Measurements from ENCODE around the gene R3HDM2. TPM values are rescaled to one million over a fixed set of nuclear protein-coding genes. Genes with fewer than 3 reads are reported as not detected.

Gene R3HDM2
- total and polyA plus RNA-seq, 2 donors (not counting 1 experiment from before 2014, with no cell fraction given) = 104 to 129 TPM

DNA sequence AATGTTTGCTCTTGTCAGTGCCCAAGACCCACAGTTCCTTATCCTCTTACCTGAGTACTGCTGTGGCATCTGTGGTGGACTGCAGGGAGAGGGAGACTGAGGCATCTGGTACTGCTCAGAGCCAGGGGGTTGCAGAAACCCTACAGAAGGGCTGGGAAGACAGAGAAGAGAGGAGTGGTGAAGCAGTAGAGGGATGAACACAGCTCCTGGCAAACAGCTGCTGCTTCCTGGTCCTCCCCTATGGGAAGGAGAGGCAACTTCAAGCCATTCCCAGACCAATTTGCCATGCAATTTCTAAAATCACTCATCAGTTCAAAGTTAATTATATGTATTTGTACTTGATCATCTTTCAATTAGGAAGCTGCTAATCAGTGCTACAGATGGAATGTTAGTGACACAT lies 164.2 kb downstream of the R3HDM2 start:
- intact Hi-C loops (cut with micrococcal nuclease) = no loop called here
- Histone ChIP-seq H3K9ac (ENCODE audit: low read length) (no peak overlapping the region), H4K20me1 (ENCODE audit: control insufficient read depth, insufficient read depth, low read length, poor library complexity, severe bottlenecking) (no peaks in the 10 kb centered on the region), H3K79me2 (ENCODE audit: control insufficient read depth, insufficient read depth, low read length) (no peaks in the 10 kb centered on the region), H3K27me3 (replicated peaks in 1 of 4; ENCODE audit: control extremely low read depth in 1 of 4, control insufficient read depth in 3 of 4, insufficient read depth in 4 of 4, low read length in 3 of 4) (no peaks in the 10 kb centered on the region), H3K27ac (ENCODE audit: low read length in 2 of 2) (no peak overlapping the region), H3K36me3 (replicated peaks in 1 of 2; ENCODE audit: control extremely low read depth in 1 of 2, control insufficient read depth in 1 of 2, extremely low read depth in 1 of 2, insufficient read depth in 2 of 2, low read length in 1 of 2) (peaks cover 11 to 59% of the 10 kb centered on the region in 2 experiments), H3K9me3 (ENCODE audit: control extremely low read depth in 1 of 3, control insufficient read depth in 2 of 3, insufficient read depth in 1 of 3, low read length in 2 of 3) (no peaks in the 10 kb centered on the region), H2AFZ (ENCODE audit: insufficient read depth, low read depth, low read length, poor library complexity, severe bottlenecking) (no peak overlapping the region), H3K4me1 (ENCODE audit: control insufficient read depth in 2 of 2, insufficient read depth in 2 of 2, low read length in 2 of 2) (peaks cover 0 to 6% of the 10 kb centered on the region in 2 donors), H3K4me2 (replicated peaks; ENCODE audit: low read depth, low read length, poor library complexity, severe bottlenecking) (no peak overlapping the region), H3K4me3 (ENCODE audit: control extremely low read depth in 1 of 5, extremely low read depth in 1 of 5, insufficient read depth in 1 of 5, low read depth in 2 of 5, low read length in 4 of 5) (no peak overlapping the region)
- no peak for DNase-seq
- Mint-ChIP-seq H3K4me3 (no peak overlapping the region), H3K9me3 (ENCODE audit: insufficient read depth) (no peaks in the 10 kb centered on the region), H3K27me3 (no peaks in the 10 kb centered on the region), H3K4me1 (peaks cover 9% of the 10 kb centered on the region), H3K27ac (no peak overlapping the region)
- TF ChIP-seq, protein P1, sequence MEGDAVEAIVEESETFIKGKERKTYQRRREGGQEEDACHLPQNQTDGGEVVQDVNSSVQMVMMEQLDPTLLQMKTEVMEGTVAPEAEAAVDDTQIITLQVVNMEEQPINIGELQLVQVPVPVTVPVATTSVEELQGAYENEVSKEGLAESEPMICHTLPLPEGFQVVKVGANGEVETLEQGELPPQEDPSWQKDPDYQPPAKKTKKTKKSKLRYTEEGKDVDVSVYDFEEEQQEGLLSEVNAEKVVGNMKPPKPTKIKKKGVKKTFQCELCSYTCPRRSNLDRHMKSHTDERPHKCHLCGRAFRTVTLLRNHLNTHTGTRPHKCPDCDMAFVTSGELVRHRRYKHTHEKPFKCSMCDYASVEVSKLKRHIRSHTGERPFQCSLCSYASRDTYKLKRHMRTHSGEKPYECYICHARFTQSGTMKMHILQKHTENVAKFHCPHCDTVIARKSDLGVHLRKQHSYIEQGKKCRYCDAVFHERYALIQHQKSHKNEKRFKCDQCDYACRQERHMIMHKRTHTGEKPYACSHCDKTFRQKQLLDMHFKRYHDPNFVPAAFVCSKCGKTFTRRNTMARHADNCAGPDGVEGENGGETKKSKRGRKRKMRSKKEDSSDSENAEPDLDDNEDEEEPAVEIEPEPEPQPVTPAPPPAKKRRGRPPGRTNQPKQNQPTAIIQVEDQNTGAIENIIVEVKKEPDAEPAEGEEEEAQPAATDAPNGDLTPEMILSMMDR (IDR thresholded peaks at IDR 0.05) = no peak
- TF ChIP-seq EZH2 (IDR thresholded peaks at IDR 0.05; ENCODE audit: borderline replicate concordance, insufficient read depth, low read depth, low read length, poor library complexity, severe bottlenecking) = no peak
- CTCF ChIA-PET = interaction anchor here (1.2 to 8.4 kb wide), 5 partner anchors 9 to 192 kb away, joined by 3 to 126 read pairs (median 5); partner anchors contain the start of genes GLI1 and INHBE
- POLR2A ChIA-PET = no interaction called here
- ATAC-seq (ENCODE audit: low read depth) = no peak

DNA sequence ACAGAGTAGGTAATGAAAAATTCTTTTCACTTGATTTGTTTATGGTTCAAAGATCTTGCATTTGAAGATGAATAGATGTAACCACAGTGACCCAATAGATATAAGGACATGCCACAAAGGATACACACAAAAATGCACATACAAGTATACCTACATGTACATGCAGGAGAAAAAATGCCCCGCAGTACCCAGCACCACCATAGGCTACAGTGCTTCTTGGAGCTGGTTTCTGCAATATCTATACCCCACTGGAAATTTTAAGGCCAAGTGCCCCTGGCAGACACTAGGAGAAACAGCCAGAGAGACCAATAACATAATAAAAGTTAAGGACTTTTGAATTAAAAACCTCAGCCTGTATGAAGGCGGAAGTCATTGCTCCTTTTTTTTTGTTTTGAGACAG lies 167.7 kb downstream of the R3HDM2 start:
- Mint-ChIP-seq H3K4me3 (no peak overlapping the region), H3K27me3 (no peaks in the 10 kb centered on the region), H3K27ac (no peak overlapping the region), H3K9me3 (ENCODE audit: insufficient read depth) (no peaks in the 10 kb centered on the region), H3K4me1 (peaks cover 9% of the 10 kb centered on the region)
- H3K36me3 ChIP-seq (replicated peaks in 1 of 2; ENCODE audit: control extremely low read depth in 1 of 2, control insufficient read depth in 1 of 2, extremely low read depth in 1 of 2, insufficient read depth in 2 of 2, low read length in 1 of 2) = peaks cover 18 to 60% of the 10 kb centered on the region in 2 experiments
- intact Hi-C loops (cut with micrococcal nuclease) = loop anchor here (1.0 kb wide), 2 partner anchors 17 to 190 kb away; no protein-coding TSS in a partner anchor
- WGBS (ENCODE audit: insufficient coverage) = 92% methylated on average over 2 of the region's 2 CpGs
- DNase-seq = no peak
- no peak overlapping the region for H3K4me2 ChIP-seq (replicated peaks; ENCODE audit: low read depth, low read length, poor library complexity, severe bottlenecking)
- H3K79me2 ChIP-seq (ENCODE audit: control insufficient read depth, insufficient read depth, low read length) = no peaks in the 10 kb centered on the region
- ChIA-PET POLR2A (no interaction called here), CTCF (interaction anchor here (1.2 to 8.4 kb wide), 2 partner anchors 50 to 190 kb away, joined by 3 to 126 read pairs; partner anchors contain the start of gene INHBE)
- H3K27me3 ChIP-seq (replicated peaks in 1 of 4; ENCODE audit: control extremely low read depth in 1 of 4, control insufficient read depth in 3 of 4, insufficient read depth in 4 of 4, low read length in 3 of 4) = no peaks in the 10 kb centered on the region
- H3K9me3 ChIP-seq (ENCODE audit: control extremely low read depth in 1 of 3, control insufficient read depth in 2 of 3, insufficient read depth in 1 of 3, low read length in 2 of 3) = no peaks in the 10 kb centered on the region
- H4K20me1 ChIP-seq (ENCODE audit: control insufficient read depth, insufficient read depth, low read length, poor library complexity, severe bottlenecking) = no peaks in the 10 kb centered on the region
- no peak for TF ChIP-seq EZH2 (IDR thresholded peaks at IDR 0.05; ENCODE audit: borderline replicate concordance, insufficient read depth, low read depth, low read length, poor library complexity, severe bottlenecking)
- TF ChIP-seq, protein P1 (IDR thresholded peaks at IDR 0.05) = no peak
- H3K4me3 ChIP-seq (ENCODE audit: control extremely low read depth in 1 of 5, extremely low read depth in 1 of 5, insufficient read depth in 1 of 5, low read depth in 2 of 5, low read length in 4 of 5) = no peak overlapping the region
- H3K4me1 ChIP-seq (ENCODE audit: control insufficient read depth in 2 of 2, insufficient read depth in 2 of 2, low read length in 2 of 2) = peaks cover 0 to 6% of the 10 kb centered on the region in 2 donors
- no peak overlapping the region for H3K9ac ChIP-seq (ENCODE audit: low read length)
- no peak for ATAC-seq (ENCODE audit: low read depth)
- H2AFZ ChIP-seq (ENCODE audit: insufficient read depth, low read depth, low read length, poor library complexity, severe bottlenecking) = no peak overlapping the region
- H3K27ac ChIP-seq (ENCODE audit: low read length in 2 of 2) = no peak overlapping the region

All from B cell (primary cell).